Pancreas (tissue), 10 donors: Measurements from ENCODE around the gene ARFGAP1. TPM values are rescaled to one million over a fixed set of nuclear protein-coding genes. Genes with fewer than 3 reads are reported as not detected.

Experiments
- ATAC-seq, 4 donors: fragments of 200-7000 bp; cut with Tn5 transposase; one replicate each; pipeline versions ENCODE4 v1.8.0 to v1.9.1; 2020; ENCODE audit warnings: mild to moderate bottlenecking in 4 of 4, moderate library complexity in 4 of 4
- DNase-seq, 6 donors: peaks; one replicate each; pipeline ENCODE4 v3.0.0-alpha.2; 2020
- FAIRE-seq: peaks from 2 replicates; lab custom pipeline; 2012; peaks lifted over from hg19 to GRCh38; lab: Jason Lieb, UNC
- H3K27ac ChIP-seq, 4 donors: fragments of 200-600 bp; sonication (generic); 1 replicate in 3 of 4; 2 replicates in 1 of 4; pipeline versions ENCODE4 v1.5.0 to v1.8.0; 2020
- H3K27me3 ChIP-seq, 4 donors: fragments of 200-600 bp; one replicate each; pipeline ENCODE4 v1.8.0; 2021
- H3K36me3 ChIP-seq, 3 donors: fragments of 200-600 bp; sonication (generic) in 1 of 3; one replicate each; pipeline versions ENCODE4 v1.5.0 to v1.8.0; 2020 to 2021
- H3K4me1 ChIP-seq, 3 donors: fragments of 200-600 bp; one replicate each; pipeline ENCODE4 v1.8.0; 2021
- H3K4me3 ChIP-seq, 4 donors: fragments of 200-600 bp; sonication (generic) in 2 of 4; one replicate each; pipeline versions ENCODE4 v1.5.0 to v1.8.0; 2020 to 2021
- H3K9me3 ChIP-seq, 4 donors: fragments of 200-600 bp; one replicate each; pipeline ENCODE4 v1.8.0; 2021
- CTCF ChIP-seq, 4 donors: fragments of 200-600 bp; sonication (generic) in 3 of 4; IDR thresholded peaks; one replicate each; pipeline versions ENCODE4 v1.5.0 to v1.8.0; 2021; ENCODE audit warnings: antibody characterized with exemption in 4 of 4
- WGBS, 2 donors: extraction: QIAGEN DNeasy Blood & Tissue Kit; methylation state at CpG; one replicate each; pipeline ENCODE4 v1.1.7; 2013; 5-methylcytosine and 5-hydroxymethylcytosine counted together
- intact Hi-C, 3 donors: fragments of 100-400 bp; cut with DNase I; formaldehyde crosslinking; loops; one replicate each; pipeline versions ENCODE4 v1.11.1 to v1.14.2; 2022
- polyA plus RNA-seq, 2 donors: library from polyadenylated mRNA; stranded (reverse); fragments of 200-250 nt; gene quantifications; one replicate each; pipeline ENCODE4 v1.2.3, GENCODE V29; 2013
- total RNA-seq, 6 donors: library from RNA; stranded (reverse); fragmentation: NEBNext Ultra II Directional in 4 of 6; extraction: Animal tissue kit (Norgen Biotek cat#: 25700) in 4 of 6; gene quantifications; one replicate each; pipeline versions ENCODE4 v1.2.1 to v1.2.4, GENCODE V29; 2021 to 2023
- donor health status: healthy with polysubstance abuse.
- donor health status: DM: no; HTN: no; CAD: no; lungs with moderate emphysema.
- donor health status: DM: no; HTN: no; CAD: no.
- donor health status: control.
- donor health status: control.
- donor health status: Bipolar disorder and iron deficiency.
- donor health status: DM: yes; HTN: yes; CAD: no.
- donor health status: DM: no; HTN: no; CAD: no.
- donor health status: DM: no; HTN: no; CAD: no.
- donor health status: DM: yes; HTN: yes; CAD: no.

The ARFGAP1 gene
- total and polyA plus RNA-seq, 8 donors, result 34.0 to 251 (median 53.3) TPM

GRCh38 chr20:63270606-63271325, 1.8 kb upstream of the ARFGAP1 start:
- Histone ChIP-seq H3K36me3 (no peaks in the 10 kb centered on the region), H3K27ac (no peak overlapping the region), H3K4me1 (peaks cover 0 to 18% (median 7%) of the 10 kb centered on the region in 3 donors), H3K27me3 (no peaks in the 10 kb centered on the region), H3K9me3 (no peaks in the 10 kb centered on the region), H3K4me3 (no peak overlapping the region)
- no peak for TF ChIP-seq CTCF (IDR thresholded peaks at IDR 0.05)
- intact Hi-C loops, result no loop called here
- no peak for ATAC-seq
- DNase-seq, result no peak
- 88 to 90% methylated on average over 9 of the region's 9 CpGs for WGBS, 2 donors
- FAIRE-seq, result no peak

- H3K27me3 ChIP-seq, result no peaks in the 10 kb centered on the region
- TF ChIP-seq CTCF (IDR thresholded peaks at IDR 0.05), result no peak
- H3K9me3 ChIP-seq, result no peaks in the 10 kb centered on the region
- no peak for ATAC-seq
- DNase-seq, result no peak
- 1 to 2% methylated on average over 21 to 37 of the region's 37 CpGs for WGBS, 2 donors
- intact Hi-C loops, result no loop called here
- H3K4me1 ChIP-seq, result peaks cover 0 to 18% (median 7%) of the 10 kb centered on the region in 3 donors
- H3K36me3 ChIP-seq, result peaks cover 0 to 7% (median 3%) of the 10 kb centered on the region in 3 donors
- H3K27ac ChIP-seq, result peak overlapping the region; percentile 9 to 58 (median 42)
- H3K4me3 ChIP-seq, result peak overlapping the region; percentile 88 to 97 (median 96)
- no peak for FAIRE-seq
These were observed 506 bp downstream of the ARFGAP1 start for GRCh38 chr20:63273059-63273579.

- FAIRE-seq, result no peak
- Histone ChIP-seq H3K27ac (no peak overlapping the region), H3K4me1 (peaks cover 0 to 18% (median 7%) of the 10 kb centered on the region in 3 donors), H3K36me3 (peaks cover 0 to 12% (median 8%) of the 10 kb centered on the region in 3 donors), H3K4me3 (peak overlapping the region; percentile 88 to 97 (median 96)), H3K9me3 (no peaks in the 10 kb centered on the region), H3K27me3 (no peaks in the 10 kb centered on the region)
- ATAC-seq, result no peak
- DNase-seq, result no peak
- 13% methylated on average over 20 of the region's 20 CpGs for WGBS, 2 donors
- intact Hi-C loops, result no loop called here
- no peak for TF ChIP-seq CTCF (IDR thresholded peaks at IDR 0.05)
These were observed 1.2 kb downstream of the ARFGAP1 start for GRCh38 chr20:63273635-63274380.

- no peak for FAIRE-seq
- intact Hi-C loops, result no loop called here
- peak; percentile 45 to 73 (median 58) for ATAC-seq
- H3K4me1 ChIP-seq, result peaks cover 0 to 18% (median 7%) of the 10 kb centered on the region in 3 donors
- 49 to 55% methylated on average over 17 of the region's 17 CpGs for WGBS, 2 donors
- peak in 2 of 6 donors; percentile 44 to 52 for DNase-seq
- TF ChIP-seq CTCF (IDR thresholded peaks at IDR 0.05), result no peak
- no peaks in the 10 kb centered on the region for H3K27me3 ChIP-seq
- H3K36me3 ChIP-seq, result peaks cover 0 to 19% (median 11%) of the 10 kb centered on the region in 3 donors
- H3K4me3 ChIP-seq, result peak overlapping the region in 2 of 4 donors; percentile 96 to 97
- H3K27ac ChIP-seq, result no peak overlapping the region
- H3K9me3 ChIP-seq, result no peaks in the 10 kb centered on the region
These were observed 2.0 kb downstream of the ARFGAP1 start for GRCh38 chr20:63274381-63275228.
